Effector CD4-positive, alpha-beta T cell (primary cell): ENCODE results near the gene CRKL.
"Not testable (repeated sequence)": the region's sequence is repeated elsewhere in the genome, so short reads cannot be mapped to it uniquely, and the experiment has no call there.

ENCODE experiments used
- DNase-seq: peaks from one replicate; pipeline ENCODE4 v3.0.0-alpha.2; 2020

Gene CRKL

GRCh38 chr22:20967697-20968211 lies 50.5 kb downstream of the CRKL start:
- DNase-seq: no peak

GRCh38 chr22:20968281-20968977 lies 51.2 kb downstream of the CRKL start:
- no peak for DNase-seq

- DNase-seq: no peak
These were observed 53.9 kb downstream of the CRKL start for GRCh38 chr22:20970939-20971657.

GRCh38 chr22:20972014-20972694 lies 54.9 kb downstream of the CRKL start:
- DNase-seq: not testable (repeated sequence)

GRCh38 chr22:20972933-20973577 lies 55.8 kb downstream of the CRKL start:
- no peak for DNase-seq

DNA sequence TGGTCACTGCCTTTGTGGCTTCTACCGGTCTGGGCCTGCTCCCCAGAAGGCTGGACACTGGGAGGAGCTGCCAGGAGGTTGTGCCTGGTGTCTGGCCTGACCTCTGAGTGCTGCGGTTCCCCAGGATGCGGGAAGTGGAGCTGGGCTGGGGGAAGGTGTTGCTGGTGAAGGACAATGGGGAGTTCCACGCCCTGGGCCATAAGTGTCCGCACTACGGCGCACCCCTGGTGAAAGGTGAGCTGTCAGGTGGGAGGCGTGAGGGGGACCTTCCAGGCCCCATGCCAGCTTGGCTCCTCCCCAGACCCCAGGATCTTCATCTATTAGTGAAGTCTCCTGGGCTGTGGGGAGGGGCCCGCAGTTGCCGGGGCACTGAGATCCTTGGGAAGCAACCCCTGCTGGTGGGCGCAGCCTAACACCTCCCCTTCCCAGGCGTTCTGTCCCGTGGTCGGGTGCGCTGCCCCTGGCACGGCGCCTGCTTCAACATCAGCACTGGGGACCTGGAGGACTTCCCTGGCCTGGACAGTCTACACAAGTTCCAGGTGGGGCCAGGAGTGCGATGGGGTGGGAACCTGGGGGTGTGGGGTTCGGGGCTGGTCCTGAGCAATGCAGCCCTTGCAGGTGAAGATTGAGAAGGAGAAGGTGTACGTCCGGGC lies 56.6 kb downstream of the CRKL start:
- no peak for DNase-seq

DNA sequence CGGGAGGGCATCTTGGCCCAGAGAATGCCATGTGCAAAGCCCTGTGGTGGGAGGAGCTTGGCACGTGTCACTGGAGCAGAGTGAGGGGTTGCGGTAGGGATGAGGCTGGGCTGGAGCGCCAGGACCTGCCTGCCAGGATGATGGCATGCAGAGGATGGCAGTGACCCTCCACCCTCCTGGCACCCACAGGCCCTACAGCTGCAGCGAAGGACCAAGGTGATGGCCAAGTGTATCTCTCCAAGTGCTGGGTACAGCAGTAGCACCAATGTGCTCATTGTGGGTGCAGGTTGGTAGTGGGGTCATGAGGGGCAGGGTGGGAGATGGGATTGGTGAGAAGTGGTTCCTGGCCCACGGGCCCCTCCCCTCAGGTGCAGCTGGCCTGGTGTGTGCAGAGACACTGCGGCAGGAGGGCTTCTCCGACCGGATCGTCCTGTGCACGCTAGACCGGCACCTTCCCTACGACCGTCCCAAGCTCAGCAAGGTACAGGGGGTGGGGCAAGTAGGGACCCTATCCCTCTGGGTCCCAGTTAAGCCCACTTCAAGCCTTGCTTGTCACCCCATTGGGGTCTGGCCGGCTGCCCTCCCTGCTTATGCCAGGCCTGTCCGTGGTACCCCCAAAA lies 57.2 kb downstream of the CRKL start:
- DNase-seq: no peak

- DNase-seq: no peak
These were observed 58.5 kb downstream of the CRKL start for GRCh38 chr22:20975541-20976290.

GRCh38 chr22:20976291-20976877 lies 59.2 kb downstream of the CRKL start:
- DNase-seq: no peak

DNA sequence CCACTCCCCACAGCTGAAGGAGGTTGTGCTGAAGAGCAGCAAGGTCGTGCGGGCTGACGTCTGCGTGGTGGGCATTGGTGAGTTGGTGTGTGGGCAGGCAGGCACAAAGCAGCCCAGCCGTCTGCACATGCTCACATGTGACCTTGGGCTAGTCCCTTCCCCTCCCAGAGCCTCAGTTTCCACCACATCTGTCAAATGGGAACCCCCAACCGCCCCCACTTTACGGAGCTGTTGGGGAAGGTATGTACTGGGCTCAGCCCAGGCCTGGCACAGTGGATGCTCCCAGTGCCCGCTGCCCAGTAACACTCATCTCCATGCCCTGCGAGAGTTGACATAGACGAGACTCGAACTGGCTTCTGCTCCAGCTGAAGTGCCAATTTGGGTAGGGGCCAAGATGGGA lies 59.8 kb downstream of the CRKL start:
- DNase-seq: no peak

GRCh38 chr22:20977516-20978170 lies 60.4 kb downstream of the CRKL start:
- no peak for DNase-seq

DNA sequence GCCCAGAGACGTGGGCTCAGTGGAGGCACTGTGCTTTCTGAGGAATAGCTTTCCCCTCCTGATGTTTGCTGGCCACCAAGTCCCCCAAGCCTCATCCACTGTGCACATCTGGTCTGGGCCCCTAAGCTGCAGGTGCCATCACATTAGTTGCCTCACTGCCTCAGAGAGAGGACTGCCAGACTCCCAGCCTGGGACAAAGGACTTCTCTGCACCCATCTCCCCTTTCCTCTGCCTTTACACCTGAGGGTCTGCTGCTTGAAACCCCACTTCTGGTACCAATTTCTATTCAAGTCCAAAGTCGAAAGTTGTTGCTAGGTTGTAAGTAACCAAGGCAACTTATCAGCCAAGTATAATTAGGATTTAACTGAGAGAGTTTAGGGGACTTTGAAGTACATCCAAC lies 61.2 kb downstream of the CRKL start:
- no peak for DNase-seq

GRCh38 chr22:20979243-20979809 lies 62.1 kb downstream of the CRKL start:
- peak; percentile 37 for DNase-seq

- DNase-seq: no peak
These were observed 62.8 kb downstream of the CRKL start for GRCh38 chr22:20979940-20980453.

DNA sequence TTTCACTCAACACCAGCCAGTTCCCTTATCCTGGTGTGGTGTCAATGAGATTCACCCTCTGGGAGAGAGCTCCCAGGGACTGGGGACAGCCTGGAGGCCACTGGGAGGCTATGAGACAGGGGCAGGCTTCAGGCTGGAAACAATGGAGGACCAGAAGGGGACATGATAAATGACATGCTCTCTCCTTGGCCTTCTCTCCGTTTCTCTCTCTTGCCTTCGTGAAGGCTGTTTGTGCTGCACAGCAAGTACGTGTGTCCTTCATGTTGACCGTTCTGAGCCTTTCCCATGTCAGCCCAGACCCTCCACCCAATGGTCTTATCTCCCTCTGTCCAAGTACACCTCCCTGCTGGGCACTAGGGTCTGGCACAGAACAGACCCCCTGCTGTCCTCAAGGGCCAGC lies 63.3 kb downstream of the CRKL start:
- no peak for DNase-seq

DNA sequence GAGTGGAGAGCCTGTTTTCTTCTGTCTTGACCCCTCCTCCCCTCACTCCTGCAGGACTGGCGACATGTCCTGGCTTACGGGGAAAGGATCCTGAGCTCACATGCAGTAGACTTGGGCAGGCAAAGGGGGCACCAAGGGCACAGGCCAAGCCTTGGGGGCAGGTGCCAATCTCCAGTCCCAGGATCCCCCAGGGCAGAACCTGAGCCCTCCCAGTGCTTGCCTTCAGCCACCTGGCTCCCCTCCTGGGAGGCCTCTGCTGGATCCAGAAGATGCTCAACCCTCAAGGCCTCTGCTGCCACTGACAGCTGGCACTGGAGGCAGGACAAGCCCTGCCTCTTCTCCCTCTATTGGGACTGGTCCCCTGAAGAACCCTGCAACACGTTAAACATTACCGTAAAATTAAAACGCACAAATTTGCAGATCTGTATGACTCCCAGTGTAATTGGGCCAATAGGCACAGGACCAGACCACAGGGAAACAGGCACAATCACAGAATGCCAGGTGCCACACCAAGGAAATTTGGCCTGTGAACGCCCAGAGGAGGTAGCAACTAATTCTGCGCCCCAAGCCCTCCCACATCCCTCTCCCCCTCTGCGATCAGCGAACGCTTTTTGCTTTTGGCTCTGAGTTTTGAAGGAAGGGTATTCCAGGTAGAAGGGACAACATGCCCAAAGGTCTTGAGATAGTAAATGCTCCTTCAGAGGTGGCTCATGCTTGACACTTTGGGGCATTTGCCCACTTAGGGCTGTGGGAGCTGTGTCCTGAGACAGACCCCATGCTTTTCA lies 63.9 kb downstream of the CRKL start:
- no peak for DNase-seq

GRCh38 chr22:20981787-20982562 lies 64.8 kb downstream of the CRKL start, which contains the start of gene LZTR1:
LZTR1 (plus strand) TSS chr22:20982297; CDS start chr22:20982372, 75 bp downstream.
- DNase-seq: peak; percentile 52

DNA sequence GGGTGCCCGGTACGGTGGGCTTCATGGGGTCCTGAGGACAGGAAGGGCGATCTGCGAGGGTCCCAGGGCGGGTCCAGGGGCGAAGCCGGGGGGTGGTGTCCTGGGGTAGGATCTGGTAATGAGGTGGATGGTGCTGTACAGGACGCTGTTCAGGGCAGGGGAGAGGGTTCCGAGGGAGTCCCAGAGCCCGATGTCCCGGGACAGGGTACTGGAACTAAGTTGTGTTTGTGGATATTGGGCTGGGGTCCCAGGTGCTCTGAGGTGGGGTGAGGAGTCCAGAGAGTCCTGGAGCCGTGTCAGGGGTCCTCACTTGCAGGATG lies 65.3 kb downstream of the CRKL start:
- DNase-seq: no peak
